Endothelial cell of umbilical vein (primary cell): ENCODE measurements around the gene OR1Q1.

Experiments used
- CTCF ChIP-seq, 2 donors: IDR thresholded peaks; 1 replicate in 1 of 2; 2 replicates in 1 of 2; pipeline ENCODE4 v1.5.1; 2011; ENCODE audit warnings: low read length in 2 of 2, mild to moderate bottlenecking in 2 of 2, moderate library complexity in 2 of 2, control low read depth in 1 of 2, inconsistent platforms in 1 of 2, low read depth in 1 of 2; ENCODE audit not compliant: insufficient read depth in 1 of 2; ENCODE audit errors: extremely low read depth in 1 of 2
- EZH2 ChIP-seq: IDR thresholded peaks from 2 replicates; pipeline ENCODE4 v1.6.1; 2012; ENCODE audit warnings: borderline replicate concordance, low read depth, mild to moderate bottlenecking, moderate library complexity, low read length, inconsistent platforms; ENCODE audit not compliant: severe bottlenecking
- FOS ChIP-seq: IDR thresholded peaks from 2 replicates; pipeline ENCODE4 v1.6.1; 2011; ENCODE audit warnings: mild to moderate bottlenecking, low read length, moderate library complexity, borderline replicate concordance; ENCODE audit not compliant: insufficient read depth

- TF ChIP-seq FOS (no peak), EZH2 (no peak), CTCF (IDR thresholded peaks at IDR 0.05; ENCODE audit: extremely low read depth in 1 of 2, insufficient read depth in 1 of 2, low read depth in 1 of 2, low read length in 2 of 2) (no peak)
Observed at GRCh38 chr9:122656378-122656777, 41.8 kb downstream of the OR1Q1 start.
